ENCODE data around the gene PIK3R2. TPM values are rescaled to one million over a fixed set of nuclear protein-coding genes. Genes with fewer than 3 reads are reported as not detected.

Gene PIK3R2
- polyA plus RNA-seq, 1 donor (not counting 4 experiments of a cell fraction or from before 2014, with no cell fraction given), result 13.9 TPM

DNA sequence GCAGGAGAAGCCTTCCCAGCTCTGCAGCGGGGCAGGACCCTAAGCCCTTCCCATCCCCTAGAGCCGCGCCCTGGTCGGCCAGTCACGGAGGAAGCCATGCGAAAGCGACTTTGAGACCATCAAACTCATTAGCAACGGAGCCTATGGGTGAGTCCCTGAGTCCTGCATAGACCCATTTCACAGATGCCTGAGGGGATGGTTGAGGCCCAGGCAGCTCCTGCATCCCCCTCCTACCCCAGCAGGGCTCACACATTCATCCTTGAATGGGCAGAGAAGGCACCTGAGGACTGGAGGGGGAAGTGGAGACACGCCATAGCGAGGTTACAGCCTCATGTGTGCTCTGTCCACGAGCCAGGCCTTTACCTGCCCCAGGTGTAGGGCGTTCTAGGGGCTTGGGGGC lies 24.2 kb upstream of the PIK3R2 start:
- dilution Hi-C loops (cut with MboI; ENCODE audit: extremely low pct_ligation_motif_present, low sequenced_read_pairs), result no loop called here
- no peak overlapping the region for H2AFZ ChIP-seq (ENCODE audit: control insufficient read depth, low read length)
- H4K20me1 ChIP-seq (ENCODE audit: control insufficient read depth, extremely low read depth, insufficient read depth, low read length), result no peaks in the 10 kb centered on the region
- H3K4me2 ChIP-seq (ENCODE audit: control insufficient read depth, extremely low read depth, insufficient read depth, low read depth, low read length), result no peak overlapping the region
- TF ChIP-seq EZH2 (IDR thresholded peaks at IDR 0.05; ENCODE audit: low read length) (no peak), CTCF (optimal IDR thresholded peaks at IDR 0.05 in 1 of 3, IDR thresholded peaks at IDR 0.05 in 1 of 3, conservative IDR thresholded peaks at IDR 0.05 in 1 of 3; ENCODE audit: extremely low read depth in 1 of 3, insufficient read depth in 2 of 3, low read length in 3 of 3) (no peak)
- no peaks in the 10 kb centered on the region for H3K27me3 ChIP-seq (ENCODE audit: control insufficient read depth, extremely low read depth, insufficient read depth, low read length)
- H3K27ac ChIP-seq (ENCODE audit: control insufficient read depth, insufficient read depth, low read length), result no peak overlapping the region
- H3K9me1 ChIP-seq (ENCODE audit: control insufficient read depth, extremely low read depth, insufficient read depth, low read length), result no peaks in the 10 kb centered on the region
- FAIRE-seq (no peak), DNase-seq (ENCODE audit: low read depth, low spot score) (no peak)
- peaks cover 0 to 6% of the 10 kb centered on the region in 2 experiments for H3K36me3 ChIP-seq (ENCODE audit: control insufficient read depth in 2 of 2, extremely low read depth in 1 of 2, insufficient read depth in 2 of 2, low read length in 2 of 2)
- H3K79me2 ChIP-seq (ENCODE audit: control insufficient read depth, insufficient read depth, low read length), result no peaks in the 10 kb centered on the region
- no peaks in the 10 kb centered on the region for H3K4me1 ChIP-seq (ENCODE audit: control insufficient read depth, extremely low read depth, insufficient read depth, low read length)
- H3K9ac ChIP-seq (ENCODE audit: control insufficient read depth, extremely low read depth, insufficient read depth, low read length), result no peak overlapping the region
- H3K4me3 ChIP-seq (ENCODE audit: control insufficient read depth in 2 of 3, extremely low read depth in 1 of 3, insufficient read depth in 2 of 3, low read depth in 1 of 3, low read length in 3 of 3), result no peak overlapping the region
- H3K9me3 ChIP-seq (ENCODE audit: control insufficient read depth, low read depth, low read length), result no peaks in the 10 kb centered on the region

DNA sequence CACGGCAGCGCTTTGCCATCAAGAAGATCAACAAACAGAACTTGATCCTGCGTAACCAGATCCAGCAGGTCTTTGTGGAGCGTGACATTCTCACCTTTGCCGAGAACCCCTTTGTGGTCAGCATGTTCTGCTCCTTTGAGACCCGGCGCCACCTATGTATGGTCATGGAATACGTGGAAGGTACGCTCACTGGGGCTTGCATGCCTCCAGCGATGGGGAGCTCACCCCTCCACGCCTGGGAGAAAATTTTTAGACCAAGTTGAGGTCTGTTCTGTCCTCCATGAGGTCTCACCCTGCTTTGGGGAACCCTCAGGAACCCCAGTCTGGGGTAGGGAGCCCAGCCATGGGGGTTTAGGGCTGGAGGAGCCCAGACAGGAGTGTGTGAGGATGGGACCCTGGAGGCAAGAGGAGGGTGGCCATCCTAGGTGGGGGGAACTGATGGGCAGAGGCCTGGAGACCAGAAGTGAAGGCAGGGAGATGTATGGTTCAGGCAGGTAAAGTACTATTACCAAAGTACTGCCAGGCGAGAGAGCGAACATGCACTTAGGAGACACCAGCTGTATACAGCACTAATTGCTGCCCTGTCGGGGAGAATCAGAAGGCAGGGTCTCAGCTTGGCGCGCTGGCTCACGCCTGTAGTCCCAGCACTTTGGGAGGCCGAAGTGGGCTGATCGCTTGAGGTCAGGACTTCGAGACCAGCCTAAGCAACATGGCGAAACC lies 22.3 kb upstream of the PIK3R2 start:
- H3K9ac ChIP-seq (ENCODE audit: control insufficient read depth, extremely low read depth, insufficient read depth, low read length), result no peak overlapping the region
- dilution Hi-C loops (cut with MboI; ENCODE audit: extremely low pct_ligation_motif_present, low sequenced_read_pairs), result no loop called here
- H3K79me2 ChIP-seq (ENCODE audit: control insufficient read depth, insufficient read depth, low read length), result no peaks in the 10 kb centered on the region
- TF ChIP-seq CTCF (optimal IDR thresholded peaks at IDR 0.05 in 1 of 3, IDR thresholded peaks at IDR 0.05 in 1 of 3, conservative IDR thresholded peaks at IDR 0.05 in 1 of 3; ENCODE audit: extremely low read depth in 1 of 3, insufficient read depth in 2 of 3, low read length in 3 of 3) (no peak), EZH2 (IDR thresholded peaks at IDR 0.05; ENCODE audit: low read length) (no peak)
- H3K9me3 ChIP-seq (ENCODE audit: control insufficient read depth, low read depth, low read length), result no peaks in the 10 kb centered on the region
- no peaks in the 10 kb centered on the region for H3K27me3 ChIP-seq (ENCODE audit: control insufficient read depth, extremely low read depth, insufficient read depth, low read length)
- no peak overlapping the region for H2AFZ ChIP-seq (ENCODE audit: control insufficient read depth, low read length)
- no peak overlapping the region for H3K4me2 ChIP-seq (ENCODE audit: control insufficient read depth, extremely low read depth, insufficient read depth, low read depth, low read length)
- FAIRE-seq, result no peak
- DNase-seq (ENCODE audit: low read depth, low spot score), result no peak
- peaks cover 0 to 12% of the 10 kb centered on the region in 2 experiments for H3K36me3 ChIP-seq (ENCODE audit: control insufficient read depth in 2 of 2, extremely low read depth in 1 of 2, insufficient read depth in 2 of 2, low read length in 2 of 2)
- no peaks in the 10 kb centered on the region for H3K9me1 ChIP-seq (ENCODE audit: control insufficient read depth, extremely low read depth, insufficient read depth, low read length)
- H3K27ac ChIP-seq (ENCODE audit: control insufficient read depth, insufficient read depth, low read length), result no peak overlapping the region
- no peaks in the 10 kb centered on the region for H4K20me1 ChIP-seq (ENCODE audit: control insufficient read depth, extremely low read depth, insufficient read depth, low read length)
- H3K4me1 ChIP-seq (ENCODE audit: control insufficient read depth, extremely low read depth, insufficient read depth, low read length), result no peaks in the 10 kb centered on the region
- H3K4me3 ChIP-seq (ENCODE audit: control insufficient read depth in 2 of 3, extremely low read depth in 1 of 3, insufficient read depth in 2 of 3, low read depth in 1 of 3, low read length in 3 of 3), result no peak overlapping the region

Measured in keratinocyte (primary cell).